IMR-90 (cell line): ENCODE results near the gene PROCA1. TPM values are rescaled to one million over a fixed set of nuclear protein-coding genes. Genes with fewer than 3 reads are reported as not detected.

Experiments
- ATAC-seq: fragments of 200-7000 bp; cut with Tn5 transposase; 2 replicates; pipeline ENCODE4 v1.9.1; 2020; ENCODE audit warnings: low read depth, mild to moderate bottlenecking, moderate library complexity
- BruUV-seq: library from RNA; stranded (reverse); fragments of 400-500 nt; replicated peaks from 2 replicates; lab custom pipeline; 2021; lab: Mats Ljungman, UMichigan
- CTCF ChIA-PET: fragments of 300-600 bp; formaldehyde crosslinking; extraction: SDS; loops from one replicate; lab custom pipeline; 2021; ENCODE audit warnings: antibody characterized with exemption; lab: Yijun Ruan, JAX
- POLR2A ChIA-PET: fragments of 300-600 bp; sonication (Branson Sonifier 250); formaldehyde crosslinking; loops from one replicate; lab custom pipeline; 2022; ENCODE audit warnings: antibody characterized with exemption; ENCODE audit not compliant: unreplicated experiment; lab: Charles Lee
- DNase-seq: peaks from one replicate; pipeline ENCODE4 v3.0.0; 2013
- H2AFZ ChIP-seq: replicated peaks from 2 replicates; pipeline ENCODE3; 2013; ENCODE audit warnings: low read length, mild to moderate bottlenecking; ENCODE audit not compliant: poor library complexity
- H2AK5ac ChIP-seq: 2 replicates; pipeline ENCODE4 v1.6.1; 2013; ENCODE audit warnings: low read depth, low read length, inconsistent platforms
- H2AK9ac ChIP-seq: replicated peaks from 2 replicates; pipeline ENCODE3; 2013; ENCODE audit warnings: mild to moderate bottlenecking, low read depth, low read length, moderate library complexity; ENCODE audit not compliant: poor library complexity
- H2BK120ac ChIP-seq: 2 replicates; pipeline ENCODE4 v1.6.1; 2013; ENCODE audit warnings: low read depth, low read length, inconsistent platforms
- H2BK15ac ChIP-seq: 3 replicates; pipeline ENCODE4 v1.6.1; 2013; ENCODE audit warnings: low read depth, low read length, inconsistent platforms
- H2BK20ac ChIP-seq: 2 replicates; pipeline ENCODE4 v1.6.1; 2013; ENCODE audit warnings: low read depth, mild to moderate bottlenecking, inconsistent platforms, low read length, moderate library complexity
- H2BK5ac ChIP-seq: 2 replicates; pipeline ENCODE4 v1.6.1; 2013; ENCODE audit warnings: mild to moderate bottlenecking, low read depth, low read length, inconsistent platforms; ENCODE audit not compliant: poor library complexity, severe bottlenecking
- H3K14ac ChIP-seq: replicated peaks from 2 replicates; pipeline ENCODE4 v1.6.1; 2013; ENCODE audit warnings: low read depth, low read length, inconsistent platforms
- H3K18ac ChIP-seq: 2 replicates; pipeline ENCODE4 v1.6.1; 2013; ENCODE audit warnings: low read depth, low read length, control low read depth
- H3K23ac ChIP-seq: 2 replicates; pipeline ENCODE4 v1.6.1; 2013; ENCODE audit warnings: low read depth, low read length, inconsistent platforms
- H3K27ac ChIP-seq: 2 replicates; pipeline ENCODE4 v1.5.1; 2013; ENCODE audit warnings: mild to moderate bottlenecking, control low read depth, low read length; ENCODE audit not compliant: insufficient read depth
- H3K27me3 ChIP-seq: 2 replicates; pipeline ENCODE4 v1.6.1; 2013; ENCODE audit warnings: low read length; ENCODE audit not compliant: control insufficient read depth, insufficient read depth
- H3K36me3 ChIP-seq: 2 replicates; pipeline ENCODE4 v1.6.1; 2013; ENCODE audit warnings: low read length, mixed read lengths; ENCODE audit not compliant: control insufficient read depth, insufficient read depth
- H3K4ac ChIP-seq: 2 replicates; pipeline ENCODE4 v1.6.1; 2013; ENCODE audit warnings: low read depth, low read length, inconsistent platforms
- H3K4me1 ChIP-seq: 2 replicates; pipeline ENCODE4 v1.6.1; 2013; ENCODE audit warnings: low read length, mixed read lengths; ENCODE audit not compliant: control insufficient read depth, insufficient read depth
- H3K4me2 ChIP-seq: 2 replicates; pipeline ENCODE4 v1.6.1; 2013; ENCODE audit warnings: low read depth, mild to moderate bottlenecking, control low read depth, low read length, moderate library complexity
- H3K4me3 ChIP-seq: 2 replicates; pipeline ENCODE4 v1.5.1; 2013; ENCODE audit warnings: low read depth, mild to moderate bottlenecking, control low read depth, low read length, moderate library complexity; ENCODE audit not compliant: insufficient read depth
- H3K56ac ChIP-seq: 2 replicates; pipeline ENCODE4 v1.6.1; 2013; ENCODE audit warnings: low read length, inconsistent platforms; ENCODE audit not compliant: insufficient read depth; ENCODE audit errors: extremely low read depth
- H3K79me1 ChIP-seq, 2 experiments: 2 replicates each; pipeline ENCODE4 v1.6.1; 2013; ENCODE audit warnings: low read length in 2 of 2, inconsistent platforms in 1 of 2, low read depth in 1 of 2
- H3K9ac ChIP-seq: 2 replicates; pipeline ENCODE4 v1.6.1; 2013; ENCODE audit warnings: low read depth, low read length, control low read depth
- H3K9me1 ChIP-seq: 2 replicates; pipeline ENCODE4 v1.6.1; 2013; ENCODE audit warnings: low read length, inconsistent platforms; ENCODE audit not compliant: insufficient read depth
- H3K9me3 ChIP-seq: 2 replicates; pipeline ENCODE4 v1.6.1; 2013; ENCODE audit warnings: low read length; ENCODE audit not compliant: control insufficient read depth, insufficient read depth
- H4K20me1 ChIP-seq: 2 replicates; pipeline ENCODE4 v1.6.1; 2013; ENCODE audit warnings: low read length, inconsistent platforms; ENCODE audit not compliant: insufficient read depth
- H4K5ac ChIP-seq: 2 replicates; pipeline ENCODE4 v1.6.1; 2013; ENCODE audit warnings: mild to moderate bottlenecking, low read depth, low read length, control low read depth
- H4K8ac ChIP-seq, 2 experiments: 2 replicates each; pipeline ENCODE4 v1.6.1; 2013; ENCODE audit warnings: low read depth in 2 of 2, low read length in 2 of 2, control low read depth in 1 of 2, inconsistent platforms in 1 of 2
- H4K91ac ChIP-seq: 2 replicates; pipeline ENCODE4 v1.6.1; 2013; ENCODE audit warnings: low read depth, low read length, inconsistent platforms; ENCODE audit not compliant: insufficient read depth
- CEBPB ChIP-seq: IDR thresholded peaks from 2 replicates; pipeline ENCODE4 v1.6.1; 2012; ENCODE audit warnings: low read depth, low read length, improper control_type of control experiment
- CHD1 ChIP-seq: IDR thresholded peaks from 2 replicates; pipeline ENCODE4 v1.6.1; 2012; ENCODE audit warnings: low read depth, low read length, improper control_type of control experiment
- CTCF ChIP-seq: conservative IDR thresholded peaks from 2 replicates; pipeline ENCODE4 v1.5.1; 2012; ENCODE audit warnings: mild to moderate bottlenecking, low read depth, low read length, improper control_type of control experiment
- MAFK ChIP-seq: IDR thresholded peaks from 2 replicates; pipeline ENCODE4 v1.6.1; 2012; ENCODE audit warnings: low read depth, low read length, improper control_type of control experiment
- NFE2L2 ChIP-seq: fragments of 150-350 bp; IDR thresholded peaks from 2 replicates; pipeline ENCODE4 v1.6.1; 2016; ENCODE audit warnings: low read depth, mild to moderate bottlenecking, low read length
- POLR2A ChIP-seq: IDR thresholded peaks from 2 replicates; pipeline ENCODE4 v1.6.1; 2012; ENCODE audit warnings: mild to moderate bottlenecking, low read depth, low read length
- USF2 ChIP-seq: fragments of 150-350 bp; IDR thresholded peaks from 2 replicates; pipeline ENCODE4 v1.6.1; 2017; ENCODE audit warnings: mild to moderate bottlenecking, antibody characterized with exemption, low read length, low read depth
- WGBS, 2 experiments: methylation state at CpG; one replicate each; pipeline versions ENCODE4 v1.1.5 to v1.1.7; 2013; ENCODE audit warnings: missing lambda C conversion rate in 2 of 2; ENCODE audit not compliant: insufficient read length in 1 of 2; ENCODE audit errors: extremely low coverage in 2 of 2; 5-methylcytosine and 5-hydroxymethylcytosine counted together
- dilution Hi-C: fragments of 300-500 bp; cut with HindIII; formaldehyde crosslinking; loops from one replicate; pipeline ENCODE4 v1.14.3; 2018; ENCODE audit warnings: low sequenced_read_pairs; ENCODE audit not compliant: unreplicated experiment
- in situ Hi-C: fragments of 300-500 bp; cut with MboI; formaldehyde crosslinking; loops from 3 replicates; pipeline ENCODE4 v1.14.3; 2019; ENCODE audit warnings: low sequenced_read_pairs, inconsistent platforms, mixed read lengths
- intact Hi-C: fragments of 100-400 bp; cut with micrococcal nuclease; formaldehyde crosslinking; loops from 2 replicates; pipeline ENCODE4 v1.10.0; 2022
- polyA plus RNA-seq, 3 experiments: library from polyadenylated mRNA; depleted of rRNA; stranded (reverse); fragments of >200 nt; gene quantifications; 2 replicates each; pipeline ENCODE4 v1.2.3, GENCODE V29; 2012; ENCODE audit warnings: low replicate concordance in 1 of 3
- total RNA-seq: library from RNA; depleted of rRNA; stranded (reverse); fragments of >200 nt; gene quantifications from 2 replicates; pipeline ENCODE4 v1.2.3, GENCODE V29; 2012

The PROCA1 gene
- total and polyA plus RNA-seq, 2 of the 4 experiments (the other 2 are of a cell fraction) = 0.36 to 1.7 TPM

- peak overlapping the region; percentile 79 for H3K27ac ChIP-seq
- peaks cover 23% of the 10 kb centered on the region; the same call in 1 of the 2 replicates for H4K20me1 ChIP-seq
- CTCF ChIA-PET = interaction anchor here (0.6 kb wide), 1 partner anchor 33 kb away, joined by 3 read pairs; no protein-coding TSS in a partner anchor
- 40% methylated on average over 9 of the region's 34 CpGs; no CpG with 5 or more reads in 1 of the 2 experiments for WGBS, 2 experiments
- TF ChIP-seq POLR2A (no peak), CTCF (no peak), NFE2L2 (no peak), USF2 (no peak), CEBPB (no peak), MAFK (no peak), CHD1 (no peak)
- peak overlapping the region; percentile 93 for H2AK9ac ChIP-seq
- H3K9me1 ChIP-seq = peaks cover 21% of the 10 kb centered on the region
- H2AK5ac ChIP-seq = peak overlapping the region; percentile 62
- H3K18ac ChIP-seq = no peak overlapping the region
- H3K27me3 ChIP-seq = no peaks in the 10 kb centered on the region
- DNase-seq (no peak), ATAC-seq (no peak)
- dilution Hi-C loops = no loop called here
- peak overlapping the region; percentile 25 for H2BK5ac ChIP-seq
- peaks cover 12% of the 10 kb centered on the region for H3K4me1 ChIP-seq
- peak overlapping the region; percentile 22 to 62; a peak in 3 of 4 replicates for H4K8ac ChIP-seq
- no peak overlapping the region for H4K91ac ChIP-seq
- H4K5ac ChIP-seq = no peak overlapping the region; the same call in 1 of the 2 replicates
- no peaks in the 10 kb centered on the region for H3K9me3 ChIP-seq
- H3K23ac ChIP-seq = peak overlapping the region; percentile 86; the same call in 1 of the 2 replicates
- peak overlapping the region; percentile 72 for H3K14ac ChIP-seq
- H2AFZ ChIP-seq = peak overlapping the region; percentile 83
- H3K4me3 ChIP-seq = no peak overlapping the region
- no peak overlapping the region for H2BK120ac ChIP-seq
- BruUV-seq = no TSS peak
- H3K4me2 ChIP-seq = peak overlapping the region; percentile 91; the same call in 1 of the 2 replicates
- peak overlapping the region; percentile 72 for H3K4ac ChIP-seq
- no peak overlapping the region for H2BK20ac ChIP-seq
- intact Hi-C loops = no loop called here
- H2BK15ac ChIP-seq = no peak overlapping the region
- peaks cover 32% of the 10 kb centered on the region for H3K36me3 ChIP-seq
- H3K79me1 ChIP-seq = peaks cover 6 to 51% of the 10 kb centered on the region in 2 experiments; a peak in 3 of 4 replicates
- peak overlapping the region; percentile 55; the same call in 1 of the 2 replicates for H3K9ac ChIP-seq
- in situ Hi-C loops = no loop called here
- POLR2A ChIA-PET = no interaction called here
- peak overlapping the region; percentile 38; the same call in 1 of the 2 replicates for H3K56ac ChIP-seq
Measured at GRCh38 chr17:28712032-28712704, 480 bp upstream of the PROCA1 start.
